Brain pericyte (primary cell): Measurements from ENCODE around the gene ANKRD42.
"Not testable (repeated sequence)": the region's sequence is repeated elsewhere in the genome, so short reads cannot be mapped to it uniquely, and the experiment has no call there.

Experiments
- DNase-seq: peaks from one replicate; pipeline ENCODE4 v3.0.0-alpha.2; 2012; ENCODE audit warnings: low read depth, low spot score

The ANKRD42 gene

GRCh38 chr11:83172551-83172950 is 21.0 kb upstream of the ANKRD42 start:
- DNase-seq, result no peak

DNA sequence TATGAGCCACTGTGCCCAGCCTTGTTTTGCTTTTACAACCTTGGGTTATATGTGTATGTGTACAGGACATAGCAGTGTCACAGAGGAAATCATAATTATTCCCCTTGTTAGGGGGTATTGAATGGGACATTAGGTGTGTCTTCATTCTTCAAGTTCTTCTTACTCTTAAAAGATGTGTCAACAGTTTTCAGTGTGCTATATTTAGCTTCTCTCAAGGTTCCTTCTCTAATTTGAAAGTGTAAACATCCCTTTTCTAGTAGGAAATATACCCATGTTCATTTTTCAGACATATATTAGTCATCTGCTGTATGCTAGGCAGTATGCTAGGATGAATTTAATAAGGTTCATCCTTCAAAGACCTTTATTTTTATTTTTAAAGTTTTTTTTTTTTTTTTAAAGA is 19.5 kb upstream of the ANKRD42 start:
- no peak for DNase-seq

DNA sequence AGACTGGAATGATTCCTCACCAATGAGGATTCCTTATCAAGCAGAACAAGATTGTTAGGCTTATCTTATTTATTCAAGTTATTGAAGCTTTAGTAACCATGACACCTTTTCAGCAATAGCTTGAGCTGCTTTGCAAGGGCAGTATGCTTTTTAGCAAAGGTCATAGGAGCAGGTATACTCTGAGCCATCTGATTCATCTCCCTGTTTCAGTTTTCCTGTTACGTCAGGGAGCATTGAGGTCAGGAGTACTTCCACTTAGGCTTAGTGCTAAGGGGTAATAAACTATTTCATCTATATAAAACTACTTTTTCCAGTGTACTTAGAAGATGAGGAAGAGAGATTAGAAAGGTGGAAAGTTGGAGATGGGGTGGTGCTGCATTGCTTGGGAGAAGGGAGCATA is 17.7 kb upstream of the ANKRD42 start:
- DNase-seq, result no peak

GRCh38 chr11:83181815-83182214 is 11.7 kb upstream of the ANKRD42 start:
- DNase-seq, result no peak

DNA sequence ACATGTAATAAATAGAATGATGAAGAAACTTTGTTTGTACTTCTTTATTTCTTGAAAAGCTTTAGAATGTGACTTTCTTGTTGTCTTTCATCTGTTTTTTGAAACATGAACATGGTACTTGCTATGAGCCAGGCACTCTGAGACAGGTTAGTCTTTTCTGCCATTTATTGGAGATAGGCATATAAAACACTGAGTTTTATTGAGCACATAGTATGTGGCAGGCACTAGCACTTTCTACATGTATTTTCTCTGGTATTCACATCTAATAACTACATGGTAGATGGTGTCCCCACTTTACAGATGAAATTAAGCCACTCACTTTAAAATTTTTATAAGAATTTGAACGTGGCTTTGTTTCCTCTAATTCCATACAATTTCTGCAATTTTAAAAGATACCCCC is 7.7 kb upstream of the ANKRD42 start:
- no peak for DNase-seq

GRCh38 chr11:83187465-83187864 is 6.0 kb upstream of the ANKRD42 start:
- DNase-seq, result no peak

- DNase-seq, result no peak
Measured at GRCh38 chr11:83191491-83191890, 2.0 kb upstream of the ANKRD42 start.

DNA sequence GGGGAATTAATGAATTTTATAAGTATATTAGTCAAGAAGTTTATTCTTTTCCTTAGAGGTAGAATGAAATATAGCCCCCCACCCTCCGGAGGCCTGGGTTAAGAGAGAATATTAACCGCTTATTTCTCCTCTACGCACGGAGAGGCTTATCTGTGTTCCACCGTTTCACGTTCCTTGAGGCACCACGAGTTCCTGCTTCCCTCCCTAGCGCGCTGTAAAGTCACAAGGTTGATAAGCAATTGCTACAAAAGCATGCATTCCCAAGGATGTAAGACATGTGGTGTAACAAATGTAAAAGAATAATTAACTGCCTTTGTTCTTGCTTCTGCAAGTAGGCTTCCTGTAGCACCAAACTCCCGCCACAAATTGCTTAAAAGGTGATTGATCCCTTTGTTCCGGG is 1.5 kb upstream of the ANKRD42 start:
- no peak for DNase-seq

DNA sequence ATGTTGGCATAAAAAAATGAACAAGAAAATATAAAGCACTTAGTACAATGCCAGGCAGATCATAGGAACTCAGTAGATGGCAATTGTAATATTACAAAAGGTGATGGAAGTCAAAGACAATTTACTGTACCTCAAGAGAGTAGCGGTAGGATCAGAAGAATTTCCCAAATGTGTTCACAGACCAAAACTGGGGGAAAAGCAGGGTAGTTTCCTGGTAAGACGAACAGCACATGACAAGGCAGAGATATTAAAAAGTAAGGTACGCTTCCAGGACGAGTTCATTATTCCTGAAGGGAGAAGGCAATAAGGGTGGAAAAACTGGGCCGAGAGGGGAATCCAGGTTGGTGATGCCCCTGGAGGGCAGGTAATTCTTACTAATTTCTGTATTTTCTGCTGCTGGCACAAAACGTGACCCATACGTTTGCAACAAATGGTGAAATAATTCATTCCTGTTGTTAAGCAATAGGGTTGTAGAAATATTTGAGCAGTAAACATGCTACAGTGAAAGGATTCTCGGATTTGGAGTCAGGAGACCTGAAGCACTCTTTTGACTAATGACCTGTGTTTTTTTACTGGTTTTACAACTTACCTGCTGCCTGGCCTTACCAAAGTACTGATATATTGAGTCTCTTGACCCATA is 786 bp upstream of the ANKRD42 start:
- DNase-seq, result no peak

DNA sequence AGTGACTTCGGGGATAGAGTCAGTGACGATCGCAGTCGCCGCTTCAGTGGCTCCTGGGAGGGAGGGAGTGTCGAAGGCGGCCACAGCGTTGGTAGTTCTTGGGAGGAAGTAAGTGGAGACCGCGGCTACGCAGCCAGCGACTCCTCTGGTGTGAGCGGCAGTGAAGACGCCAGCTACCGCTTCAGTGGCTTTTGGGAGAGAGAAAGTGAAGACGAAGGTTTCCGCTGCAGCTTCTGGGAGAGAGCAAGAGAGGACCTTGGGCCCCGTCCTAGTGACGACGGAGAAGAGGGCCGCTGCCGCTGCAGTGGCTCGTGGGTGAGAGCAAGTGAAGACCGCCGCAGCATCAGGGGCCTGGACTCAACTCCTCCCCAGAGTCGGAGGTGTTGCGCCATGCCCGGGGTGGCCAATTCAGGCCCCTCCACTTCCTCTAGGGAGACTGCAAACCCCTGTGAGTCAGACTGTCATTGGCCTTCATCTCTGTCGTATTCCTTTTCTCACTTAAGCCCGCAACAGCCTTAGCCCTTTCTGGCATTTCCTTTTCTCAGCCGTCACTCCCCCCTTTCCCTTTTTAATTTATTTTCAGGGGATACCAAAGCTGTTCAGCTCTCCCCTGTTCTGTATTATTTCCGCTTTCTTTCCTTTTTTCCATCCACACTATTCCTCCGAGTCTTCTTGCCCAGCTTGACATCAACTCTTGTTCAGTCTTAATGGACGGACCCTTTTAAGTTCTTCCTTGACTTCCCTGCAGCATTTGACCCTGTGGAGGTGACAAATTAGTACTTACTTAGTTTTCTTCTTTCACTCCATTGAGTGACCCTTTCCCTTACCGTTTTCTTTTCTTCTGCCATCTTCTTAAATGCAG is 1.0 kb downstream of the ANKRD42 start:
- DNase-seq, result no peak

GRCh38 chr11:83195143-83195466 is 1.6 kb downstream of the ANKRD42 start:
- no peak for DNase-seq

- no peak for DNase-seq
Measured at GRCh38 chr11:83195649-83196048, 2.1 kb downstream of the ANKRD42 start.

DNA sequence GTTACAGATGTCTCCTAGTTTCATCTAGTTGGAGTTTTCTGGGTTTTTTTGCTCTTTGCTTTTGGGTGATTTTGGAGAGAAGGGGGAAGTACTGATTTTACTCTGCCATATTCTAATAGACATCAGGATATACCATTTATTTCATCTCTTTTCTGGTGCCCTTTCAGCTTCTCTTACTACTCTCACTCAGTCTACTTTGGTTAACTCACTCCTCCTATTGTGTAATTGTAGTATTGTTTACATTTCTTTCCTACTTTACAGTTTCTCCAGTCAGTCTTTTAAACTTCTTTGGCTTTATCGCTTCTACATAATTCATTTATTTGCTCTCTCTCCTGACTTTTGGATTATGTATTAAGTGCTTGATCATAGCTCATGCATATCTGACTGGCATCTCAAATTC is 6.5 kb downstream of the ANKRD42 start:
- DNase-seq, result no peak

DNA sequence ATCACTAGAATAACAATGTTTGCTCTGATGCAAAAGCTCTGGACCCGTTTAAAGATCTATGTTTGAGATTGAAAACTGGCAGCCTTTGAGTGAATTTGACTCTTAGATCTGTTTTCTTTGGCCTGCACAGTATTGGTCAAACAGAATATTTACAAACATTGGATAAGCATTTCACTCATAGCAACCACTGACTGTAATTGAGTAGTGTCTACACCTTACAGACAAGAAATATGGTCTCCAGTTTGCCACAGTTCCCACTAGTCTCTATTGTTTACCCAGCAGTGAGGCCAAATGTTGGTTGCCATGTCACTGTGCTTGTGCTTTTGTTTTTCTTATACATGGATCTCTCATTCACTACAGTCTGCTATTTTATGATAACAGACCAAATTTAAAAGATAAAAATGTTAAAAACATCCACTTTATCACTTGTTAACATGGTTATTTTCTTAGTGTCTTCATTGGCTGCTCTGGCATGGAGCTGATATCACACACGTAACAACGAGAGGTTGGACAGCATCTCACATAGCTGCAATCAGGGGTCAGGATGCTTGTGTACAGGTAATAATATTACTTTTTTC is 12.2 kb downstream of the ANKRD42 start:
- no peak for DNase-seq

GRCh38 chr11:83206221-83206620 is 12.7 kb downstream of the ANKRD42 start:
- no peak for DNase-seq

- not testable (repeated sequence) for DNase-seq
Measured at GRCh38 chr11:83206771-83207382, 13.4 kb downstream of the ANKRD42 start.

GRCh38 chr11:83219095-83219494 is 25.6 kb downstream of the ANKRD42 start:
- DNase-seq, result no peak

DNA sequence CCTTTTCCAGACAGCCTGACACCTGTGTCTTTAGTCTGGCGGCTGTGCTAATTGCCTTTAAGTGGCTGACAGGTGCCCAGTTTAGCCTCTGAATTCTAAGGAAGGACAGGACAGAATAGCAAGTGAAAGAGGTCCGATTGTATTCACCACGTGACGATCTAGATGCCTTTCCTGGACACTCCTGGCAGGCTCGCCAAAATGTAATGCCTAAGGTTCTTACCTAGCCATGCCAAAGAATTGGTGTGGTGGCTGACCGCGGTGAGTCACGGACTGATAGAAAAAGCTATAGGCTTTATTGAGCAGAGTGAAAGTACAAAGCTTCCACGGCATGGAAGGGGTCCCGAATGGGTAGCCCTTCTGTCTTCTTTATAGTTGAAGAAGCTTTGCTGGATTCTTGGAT is 26.7 kb downstream of the ANKRD42 start:
- no peak for DNase-seq

GRCh38 chr11:83221694-83222093 is 28.2 kb downstream of the ANKRD42 start:
- no peak for DNase-seq

GRCh38 chr11:83222499-83222898 is 29.0 kb downstream of the ANKRD42 start:
- DNase-seq, result no peak

- no peak for DNase-seq
Measured at GRCh38 chr11:83223457-83223856, 29.9 kb downstream of the ANKRD42 start.

GRCh38 chr11:83235825-83236224 is 42.3 kb downstream of the ANKRD42 start:
- DNase-seq, result no peak

DNA sequence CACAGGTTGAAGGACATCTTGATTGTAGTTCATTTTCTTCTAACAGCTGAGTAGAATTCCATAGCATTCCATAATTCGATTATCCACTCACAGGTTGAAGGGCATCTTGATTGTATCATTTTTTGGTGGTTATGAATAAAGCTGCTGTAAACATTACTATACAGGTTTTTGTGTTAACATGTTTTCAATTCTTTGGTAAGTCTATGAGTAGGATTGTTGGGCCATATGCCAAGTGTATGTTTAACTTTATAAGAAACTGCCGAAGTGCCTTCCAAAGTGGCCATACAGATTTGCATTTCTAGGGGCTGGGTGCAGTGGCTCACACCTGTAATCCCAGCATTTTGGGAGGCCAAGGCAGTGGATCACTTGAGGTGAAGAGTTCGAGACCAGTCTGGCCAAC is 44.6 kb downstream of the ANKRD42 start:
- no peak for DNase-seq
